Left ventricle myocardium inferior (tissue), 1 donor: ENCODE measurements around the gene GUCA2B. TPM values are rescaled to one million over a fixed set of nuclear protein-coding genes. Genes with fewer than 3 reads are reported as not detected.

Experiments
- DNase-seq: peaks from one replicate; pipeline ENCODE4 v3.0.0-alpha.2; 2020
- H3K27ac ChIP-seq: fragments of 200-600 bp; replicated peaks from 2 replicates; pipeline ENCODE4 v1.8.0; 2021
- H3K27me3 ChIP-seq: fragments of 200-600 bp; 2 replicates; pipeline ENCODE4 v1.8.0; 2021; ENCODE audit warnings: low read depth
- H3K36me3 ChIP-seq: fragments of 200-600 bp; 2 replicates; pipeline ENCODE4 v1.8.0; 2021
- H3K4me1 ChIP-seq: fragments of 200-600 bp; 2 replicates; pipeline ENCODE4 v1.8.0; 2021
- H3K4me3 ChIP-seq: fragments of 200-600 bp; 2 replicates; pipeline ENCODE4 v1.8.0; 2021; ENCODE audit warnings: mild to moderate bottlenecking, moderate library complexity
- H3K9me3 ChIP-seq: fragments of 200-600 bp; replicated peaks from 2 replicates; pipeline ENCODE4 v1.8.0; 2021
- intact Hi-C: fragments of 100-400 bp; cut with micrococcal nuclease; formaldehyde crosslinking; loops from one replicate; pipeline ENCODE4 v1.11.0; 2022
- total RNA-seq: library from RNA; stranded (reverse); fragmentation: NEBNext Ultra II Directional; extraction: Animal tissue kit (Norgen Biotek cat#: 25700); gene quantifications from one replicate; pipeline ENCODE4 v1.2.1, GENCODE V29; 2021
- TF ChIP-seq, protein P1 (sequence below): fragments of 200-600 bp; IDR thresholded peaks from 2 replicates; pipeline ENCODE4 v1.8.0; 2021; ENCODE audit warnings: antibody characterized with exemption, mild to moderate bottlenecking, borderline replicate concordance
- donor health status: DM: no; HTN: yes; CAD: no; lungs with severe emphysema.

Gene GUCA2B
- total RNA-seq, 1 donor from 2014 or later, result not detected

DNA sequence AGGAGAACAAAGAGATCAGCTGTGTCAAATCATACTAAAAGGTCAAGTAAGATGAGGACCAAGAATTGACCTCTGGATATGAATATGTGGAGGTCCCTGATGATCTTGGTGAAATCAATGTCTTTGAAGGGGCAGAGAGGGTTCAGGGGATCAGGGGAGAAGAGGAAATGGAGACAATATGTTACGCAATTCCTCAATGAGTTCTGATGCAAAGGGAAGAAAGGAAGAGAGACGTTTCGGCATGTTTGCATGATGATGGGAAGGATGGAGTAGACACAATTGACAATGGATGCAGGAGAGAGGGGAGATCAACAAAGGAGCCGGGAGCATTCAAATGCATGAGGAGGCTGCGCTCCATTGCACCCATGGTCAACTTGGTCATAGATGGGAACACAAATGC is 36.0 kb upstream of the GUCA2B start:
- DNase-seq, result no peak
- Histone ChIP-seq H3K9me3 (peaks cover 4% of the 10 kb centered on the region), H3K27me3 (peaks cover 22% of the 10 kb centered on the region), H3K36me3 (no peaks in the 10 kb centered on the region), H3K27ac (no peak overlapping the region), H3K4me3 (no peak overlapping the region), H3K4me1 (no peaks in the 10 kb centered on the region)
- intact Hi-C loops, result no loop called here
- TF ChIP-seq, protein P1, sequence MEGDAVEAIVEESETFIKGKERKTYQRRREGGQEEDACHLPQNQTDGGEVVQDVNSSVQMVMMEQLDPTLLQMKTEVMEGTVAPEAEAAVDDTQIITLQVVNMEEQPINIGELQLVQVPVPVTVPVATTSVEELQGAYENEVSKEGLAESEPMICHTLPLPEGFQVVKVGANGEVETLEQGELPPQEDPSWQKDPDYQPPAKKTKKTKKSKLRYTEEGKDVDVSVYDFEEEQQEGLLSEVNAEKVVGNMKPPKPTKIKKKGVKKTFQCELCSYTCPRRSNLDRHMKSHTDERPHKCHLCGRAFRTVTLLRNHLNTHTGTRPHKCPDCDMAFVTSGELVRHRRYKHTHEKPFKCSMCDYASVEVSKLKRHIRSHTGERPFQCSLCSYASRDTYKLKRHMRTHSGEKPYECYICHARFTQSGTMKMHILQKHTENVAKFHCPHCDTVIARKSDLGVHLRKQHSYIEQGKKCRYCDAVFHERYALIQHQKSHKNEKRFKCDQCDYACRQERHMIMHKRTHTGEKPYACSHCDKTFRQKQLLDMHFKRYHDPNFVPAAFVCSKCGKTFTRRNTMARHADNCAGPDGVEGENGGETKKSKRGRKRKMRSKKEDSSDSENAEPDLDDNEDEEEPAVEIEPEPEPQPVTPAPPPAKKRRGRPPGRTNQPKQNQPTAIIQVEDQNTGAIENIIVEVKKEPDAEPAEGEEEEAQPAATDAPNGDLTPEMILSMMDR, result no peak

DNA sequence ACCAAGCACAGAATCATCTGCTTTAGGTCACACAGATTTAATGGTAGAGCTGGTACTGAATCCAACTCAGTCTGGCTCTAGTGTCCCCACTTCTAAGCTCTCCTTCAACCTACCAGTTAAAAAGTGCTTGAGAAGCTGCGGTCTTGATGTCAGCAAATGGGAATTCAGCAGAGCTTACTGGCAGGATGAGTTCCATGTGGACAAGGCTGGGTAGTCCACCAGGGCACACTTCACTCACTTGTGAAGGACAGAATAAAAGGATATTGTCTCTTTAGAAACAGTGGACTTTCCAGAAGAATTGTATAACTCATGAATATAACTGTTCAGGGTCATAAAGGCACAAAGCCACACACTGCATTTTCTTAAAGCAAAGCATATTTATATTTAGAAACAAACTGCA is 35.1 kb upstream of the GUCA2B start:
- intact Hi-C loops, result no loop called here
- TF ChIP-seq, protein P1, result no peak
- Histone ChIP-seq H3K27ac (no peak overlapping the region), H3K27me3 (peaks cover 22% of the 10 kb centered on the region), H3K36me3 (no peaks in the 10 kb centered on the region), H3K9me3 (peaks cover 4% of the 10 kb centered on the region), H3K4me3 (no peak overlapping the region), H3K4me1 (no peaks in the 10 kb centered on the region)
- DNase-seq, result no peak

DNA sequence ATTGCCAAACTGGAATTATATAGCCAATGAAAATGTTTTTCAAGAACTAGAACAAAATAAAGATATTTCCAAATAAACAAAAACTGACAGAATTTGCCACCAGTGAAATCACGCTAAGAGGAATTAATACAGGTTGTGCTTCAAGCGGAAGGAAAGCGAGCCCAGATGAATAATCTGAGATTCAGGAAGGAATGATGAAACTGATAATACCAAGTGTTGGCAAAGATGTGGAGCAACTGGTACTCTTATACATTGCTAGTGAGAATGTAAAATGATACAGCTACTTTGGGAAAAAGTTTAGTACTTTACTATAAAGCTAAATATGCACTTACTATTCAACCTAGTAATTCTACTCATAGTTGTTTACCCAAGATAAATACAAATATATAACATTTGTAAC is 30.8 kb upstream of the GUCA2B start:
- Histone ChIP-seq H3K4me3 (no peak overlapping the region), H3K9me3 (peaks cover 4% of the 10 kb centered on the region), H3K4me1 (no peaks in the 10 kb centered on the region), H3K27me3 (peaks cover 3% of the 10 kb centered on the region), H3K27ac (no peak overlapping the region), H3K36me3 (no peaks in the 10 kb centered on the region)
- DNase-seq, result no peak
- intact Hi-C loops, result no loop called here
- TF ChIP-seq, protein P1, result no peak

DNA sequence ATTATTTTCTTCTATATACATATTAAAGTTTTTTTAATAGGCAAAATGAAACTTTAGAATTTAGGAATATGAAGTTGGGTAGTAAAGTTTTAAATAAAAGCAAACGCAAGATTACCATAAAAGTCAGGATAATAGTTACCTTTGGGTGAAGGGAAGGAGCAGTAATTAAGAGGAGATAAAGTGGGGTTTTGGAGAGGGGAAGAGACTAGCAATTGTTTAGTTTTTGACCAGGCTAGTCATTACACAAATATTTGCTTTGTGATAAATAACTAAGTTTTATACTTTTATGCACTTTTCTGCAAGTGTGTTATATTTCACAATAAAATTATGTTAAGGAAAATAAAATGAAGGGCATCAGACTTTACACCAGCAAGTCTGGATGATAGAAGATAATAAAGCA is 27.7 kb upstream of the GUCA2B start:
- Histone ChIP-seq H3K9me3 (peaks cover 4% of the 10 kb centered on the region), H3K36me3 (no peaks in the 10 kb centered on the region), H3K27ac (no peak overlapping the region), H3K27me3 (peaks cover 11% of the 10 kb centered on the region), H3K4me1 (no peaks in the 10 kb centered on the region), H3K4me3 (no peak overlapping the region)
- TF ChIP-seq, protein P1, result no peak
- intact Hi-C loops, result no loop called here
- DNase-seq, result no peak

DNA sequence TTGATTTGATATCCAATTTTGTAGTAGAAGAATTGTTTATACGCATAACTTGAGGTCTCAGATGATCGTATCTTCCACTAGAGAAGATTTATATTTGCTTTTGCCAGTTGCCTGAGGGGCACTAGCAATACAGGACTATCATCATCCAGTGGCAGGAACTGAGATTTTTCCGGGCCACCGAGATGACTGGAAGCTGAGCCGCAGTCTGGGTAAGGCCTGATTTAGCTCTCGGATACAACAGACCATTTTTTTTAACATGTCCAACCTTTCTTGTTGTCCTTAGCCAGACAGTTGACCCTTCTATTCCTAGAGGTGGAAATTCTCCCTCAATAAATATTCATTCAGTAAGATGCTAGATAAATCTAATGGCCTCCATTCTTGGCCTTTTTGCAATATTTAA is 25.4 kb upstream of the GUCA2B start:
- Histone ChIP-seq H3K27ac (no peak overlapping the region), H3K4me1 (no peaks in the 10 kb centered on the region), H3K4me3 (no peak overlapping the region), H3K36me3 (no peaks in the 10 kb centered on the region), H3K27me3 (peaks cover 11% of the 10 kb centered on the region), H3K9me3 (no peaks in the 10 kb centered on the region)
- intact Hi-C loops, result no loop called here
- TF ChIP-seq, protein P1, result no peak
- DNase-seq, result no peak

DNA sequence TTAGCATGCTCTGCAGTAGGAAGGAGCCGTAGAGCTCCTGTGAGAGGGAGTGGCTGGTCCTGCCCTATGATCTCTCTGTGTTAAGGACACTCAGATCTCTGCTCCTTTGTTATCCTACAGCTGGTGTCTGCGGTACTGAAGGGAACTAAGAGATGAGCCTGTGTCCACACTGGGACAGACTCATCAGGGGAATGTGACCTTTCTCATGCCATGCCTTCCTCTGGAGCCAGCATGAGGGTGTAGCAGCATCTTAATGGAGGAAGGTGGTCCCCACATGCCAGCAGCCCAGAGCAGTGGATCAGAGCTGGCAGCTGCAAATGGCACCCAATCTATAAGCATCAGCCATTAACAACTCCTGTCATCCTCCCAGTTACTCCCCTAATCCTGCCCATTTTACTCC is 24.7 kb upstream of the GUCA2B start:
- H3K9me3 ChIP-seq, result no peaks in the 10 kb centered on the region
- H3K27ac ChIP-seq, result no peak overlapping the region
- intact Hi-C loops, result no loop called here
- TF ChIP-seq, protein P1, result no peak
- DNase-seq, result no peak
- H3K4me3 ChIP-seq, result no peak overlapping the region
- peaks cover 11% of the 10 kb centered on the region for H3K27me3 ChIP-seq
- no peaks in the 10 kb centered on the region for H3K36me3 ChIP-seq
- H3K4me1 ChIP-seq, result no peaks in the 10 kb centered on the region
